ENCODE results near the gene PRL. TPM values are rescaled to one million over a fixed set of nuclear protein-coding genes. Genes with fewer than 3 reads are reported as not detected.

PRL gene
- total and polyA plus RNA-seq, 2 of the 8 experiments (the other 6 are each of a cell fraction or from before 2014, with no cell fraction given): not detected

GRCh38 chr6:22333802-22334201, 37.0 kb upstream of the PRL start (continued):
- TF ChIP-seq CHD7 (IDR thresholded peaks at IDR 0.05; ENCODE audit: insufficient replicate concordance, low read length) (no peak), EP300 (IDR thresholded peaks at IDR 0.05; ENCODE audit: borderline replicate concordance in 1 of 2, low read depth in 2 of 2, low read length in 2 of 2) (no peak), CHD1 (IDR thresholded peaks at IDR 0.05; ENCODE audit: low read depth, low read length) (no peak), YY1 (IDR thresholded peaks at IDR 0.05; ENCODE audit: low read depth, low read length) (no peak), EGR1 (IDR thresholded peaks at IDR 0.05; ENCODE audit: borderline replicate concordance, low read depth, low read length) (no peak), BCL11A (IDR thresholded peaks at IDR 0.05; ENCODE audit: low read depth in 2 of 2, low read length in 2 of 2) (no peak), SRF (IDR thresholded peaks at IDR 0.05; ENCODE audit: low read depth, low read length) (no peak), SP4 (IDR thresholded peaks at IDR 0.05; ENCODE audit: low read length) (no peak), SIN3A (conservative IDR thresholded peaks at IDR 0.05 in 1 of 2, IDR thresholded peaks at IDR 0.05 in 1 of 2; ENCODE audit: low read depth in 1 of 2, low read length in 2 of 2) (no peak)
